Lower lobe of right lung (tissue), 2 donors: ENCODE data around the gene CHST8. TPM values are rescaled to one million over a fixed set of nuclear protein-coding genes. Genes with fewer than 3 reads are reported as not detected.

Source experiments
- ATAC-seq, 2 donors: fragments of 200-7000 bp; cut with Tn5 transposase; one replicate each; pipeline ENCODE4 v1.9.1; 2020 to 2022; ENCODE audit warnings: mild to moderate bottlenecking in 2 of 2, moderate library complexity in 2 of 2
- DNase-seq: peaks from one replicate; pipeline ENCODE4 v3.0.0-alpha.2; 2020
- H3K27ac ChIP-seq: fragments of 200-600 bp; one replicate; pipeline ENCODE4 v1.8.0; 2022
- H3K27me3 ChIP-seq: fragments of 200-600 bp; one replicate; pipeline ENCODE4 v1.8.0; 2022; ENCODE audit warnings: low read depth
- H3K36me3 ChIP-seq: fragments of 200-600 bp; one replicate; pipeline ENCODE4 v1.8.0; 2022; ENCODE audit warnings: mild to moderate bottlenecking
- H3K4me1 ChIP-seq: fragments of 200-600 bp; one replicate; pipeline ENCODE4 v1.8.0; 2022
- H3K4me3 ChIP-seq: fragments of 200-600 bp; one replicate; pipeline ENCODE4 v1.8.0; 2022; ENCODE audit warnings: mild to moderate bottlenecking
- H3K9me3 ChIP-seq: fragments of 200-600 bp; one replicate; pipeline ENCODE4 v1.8.0; 2022
- intact Hi-C: fragments of 100-400 bp; cut with DNase I; formaldehyde crosslinking; loops from one replicate; pipeline ENCODE4 v1.11.0; 2022
- total RNA-seq: library from RNA; stranded (reverse); fragmentation: NEBNext Ultra II Directional; extraction: Animal tissue kit (Norgen Biotek cat#: 25700); gene quantifications from one replicate; pipeline ENCODE4 v1.2.1, GENCODE V29; 2021
- TF ChIP-seq, protein P1 (sequence below): fragments of 200-600 bp; IDR thresholded peaks from one replicate; pipeline ENCODE4 v1.8.0; 2022; ENCODE audit warnings: antibody characterized with exemption, mild to moderate bottlenecking
- donor health status: DM: no; HTN: yes; CAD: no; lungs with severe emphysema.

The CHST8 gene
- total RNA-seq, 1 donor from 2014 or later, result not detected

DNA sequence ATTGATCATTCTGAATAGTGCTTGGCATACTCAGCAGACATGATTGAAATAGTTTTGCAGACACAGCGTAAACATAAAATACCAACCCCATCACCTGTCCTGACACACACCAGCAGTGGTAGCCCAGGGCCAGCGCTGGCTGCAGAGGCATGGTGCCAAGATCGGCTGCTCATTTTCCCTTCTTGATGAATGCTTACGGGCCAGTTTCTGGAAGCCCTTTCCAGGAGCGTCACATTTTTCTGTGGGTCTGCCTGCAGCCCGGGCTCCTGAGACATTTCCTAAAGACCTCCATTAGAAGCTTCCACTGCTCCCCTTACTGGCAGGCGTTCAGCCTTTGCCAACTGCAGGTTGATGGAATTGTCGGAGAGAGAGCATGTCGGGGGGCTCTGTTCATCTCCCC lies 48.6 kb downstream of the CHST8 start:
- Histone ChIP-seq H3K27ac (no peak overlapping the region), H3K9me3 (no peaks in the 10 kb centered on the region), H3K36me3 (no peaks in the 10 kb centered on the region), H3K27me3 (peaks cover 7% of the 10 kb centered on the region), H3K4me1 (no peaks in the 10 kb centered on the region), H3K4me3 (no peak overlapping the region)
- TF ChIP-seq, protein P1, sequence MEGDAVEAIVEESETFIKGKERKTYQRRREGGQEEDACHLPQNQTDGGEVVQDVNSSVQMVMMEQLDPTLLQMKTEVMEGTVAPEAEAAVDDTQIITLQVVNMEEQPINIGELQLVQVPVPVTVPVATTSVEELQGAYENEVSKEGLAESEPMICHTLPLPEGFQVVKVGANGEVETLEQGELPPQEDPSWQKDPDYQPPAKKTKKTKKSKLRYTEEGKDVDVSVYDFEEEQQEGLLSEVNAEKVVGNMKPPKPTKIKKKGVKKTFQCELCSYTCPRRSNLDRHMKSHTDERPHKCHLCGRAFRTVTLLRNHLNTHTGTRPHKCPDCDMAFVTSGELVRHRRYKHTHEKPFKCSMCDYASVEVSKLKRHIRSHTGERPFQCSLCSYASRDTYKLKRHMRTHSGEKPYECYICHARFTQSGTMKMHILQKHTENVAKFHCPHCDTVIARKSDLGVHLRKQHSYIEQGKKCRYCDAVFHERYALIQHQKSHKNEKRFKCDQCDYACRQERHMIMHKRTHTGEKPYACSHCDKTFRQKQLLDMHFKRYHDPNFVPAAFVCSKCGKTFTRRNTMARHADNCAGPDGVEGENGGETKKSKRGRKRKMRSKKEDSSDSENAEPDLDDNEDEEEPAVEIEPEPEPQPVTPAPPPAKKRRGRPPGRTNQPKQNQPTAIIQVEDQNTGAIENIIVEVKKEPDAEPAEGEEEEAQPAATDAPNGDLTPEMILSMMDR, result no peak
- DNase-seq, result no peak
- ATAC-seq, result no peak
- intact Hi-C loops, result no loop called here

DNA sequence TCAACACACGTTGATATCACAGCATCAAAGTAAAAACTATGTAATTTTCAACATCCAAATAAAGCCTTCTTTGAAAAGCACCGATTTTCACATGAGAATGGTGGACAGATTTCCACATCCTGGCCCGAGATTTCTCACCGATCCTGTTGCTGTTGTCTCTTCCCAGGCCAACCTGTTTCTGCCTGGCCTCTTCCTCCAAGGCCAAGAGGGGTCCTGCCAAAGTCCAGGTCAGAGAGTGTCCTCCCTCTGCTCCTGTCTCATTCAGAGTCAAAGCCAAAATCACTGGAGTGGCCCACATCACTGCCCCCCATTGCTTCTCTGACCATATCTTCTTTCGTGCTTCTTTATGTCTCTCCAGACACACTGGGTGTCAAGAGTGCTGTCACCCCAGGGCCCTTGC lies 49.5 kb downstream of the CHST8 start:
- Histone ChIP-seq H3K27ac (no peak overlapping the region), H3K27me3 (peaks cover 7% of the 10 kb centered on the region), H3K9me3 (no peaks in the 10 kb centered on the region), H3K36me3 (no peaks in the 10 kb centered on the region), H3K4me1 (no peaks in the 10 kb centered on the region), H3K4me3 (no peak overlapping the region)
- DNase-seq (no peak), ATAC-seq (no peak)
- TF ChIP-seq, protein P1, result no peak
- intact Hi-C loops, result no loop called here

DNA sequence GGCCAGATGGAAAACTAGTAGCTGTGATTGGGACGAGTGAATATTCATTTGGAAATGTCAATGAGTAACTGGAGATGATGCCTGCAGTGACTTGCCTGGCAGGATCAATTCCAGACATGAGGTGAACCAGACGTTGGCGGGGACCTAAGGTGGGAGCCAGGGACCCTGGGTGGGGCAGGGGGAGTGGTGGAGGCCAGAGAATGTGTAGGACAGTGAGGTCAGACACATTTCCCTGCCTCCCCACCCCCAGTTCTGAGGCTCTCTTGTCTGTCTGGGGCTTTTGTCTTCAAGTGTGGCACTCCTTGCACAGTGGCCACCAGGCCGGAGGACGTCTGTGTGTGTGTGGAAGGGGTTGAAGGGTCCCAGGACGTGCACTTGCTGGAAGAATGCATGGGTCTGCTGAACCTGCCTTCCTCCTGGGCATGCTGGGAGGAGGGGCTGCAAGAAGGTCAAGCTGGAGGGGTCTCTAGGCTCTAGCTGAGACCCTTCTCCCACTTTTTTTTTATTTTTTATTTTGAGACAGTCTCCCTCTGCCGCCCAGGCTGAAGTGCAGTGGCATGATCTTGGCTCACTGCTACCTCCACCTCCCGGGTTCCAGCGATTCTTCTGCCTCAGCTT lies 51.6 kb downstream of the CHST8 start:
- TF ChIP-seq, protein P1, result no peak
- no peaks in the 10 kb centered on the region for H3K9me3 ChIP-seq
- no peaks in the 10 kb centered on the region for H3K36me3 ChIP-seq
- H3K27ac ChIP-seq, result no peak overlapping the region
- peaks cover 7% of the 10 kb centered on the region for H3K27me3 ChIP-seq
- no peak for ATAC-seq
- H3K4me3 ChIP-seq, result no peak overlapping the region
- DNase-seq, result no peak
- no peaks in the 10 kb centered on the region for H3K4me1 ChIP-seq
- intact Hi-C loops, result no loop called here

DNA sequence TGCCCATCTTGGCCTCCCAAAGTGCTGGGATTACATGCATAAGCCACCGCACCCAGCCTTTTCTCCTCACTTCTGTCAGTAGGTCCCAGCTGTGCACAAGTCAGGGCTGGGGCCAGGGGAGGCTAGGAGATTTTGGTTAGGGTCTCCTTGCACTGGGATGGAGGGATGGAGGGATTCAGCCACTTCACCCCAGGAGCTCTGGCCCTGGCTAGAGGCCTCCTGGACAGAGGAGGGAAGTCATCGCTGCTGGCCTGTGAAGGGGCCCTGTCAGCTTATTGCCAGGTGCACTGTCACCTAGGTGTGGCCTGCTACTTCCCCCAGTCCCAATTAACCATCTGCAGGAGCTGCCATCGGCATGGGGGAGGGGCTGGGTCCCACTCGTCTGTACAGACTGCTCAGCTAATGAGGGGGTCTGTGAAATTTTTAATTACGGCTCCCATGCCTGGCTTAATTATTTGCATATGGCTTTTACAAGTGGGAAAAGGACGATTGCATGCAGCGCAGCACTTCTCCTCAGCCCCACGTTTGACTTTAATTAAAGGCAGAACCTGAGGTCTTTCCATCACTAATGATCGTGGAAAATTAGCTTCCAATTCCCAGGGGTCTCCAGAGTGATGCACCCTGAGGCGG lies 52.4 kb downstream of the CHST8 start:
- H3K27ac ChIP-seq, result no peak overlapping the region
- DNase-seq (no peak), ATAC-seq (no peak)
- no peak overlapping the region for H3K4me3 ChIP-seq
- TF ChIP-seq, protein P1, result no peak
- peaks cover 7% of the 10 kb centered on the region for H3K27me3 ChIP-seq
- no peaks in the 10 kb centered on the region for H3K36me3 ChIP-seq
- intact Hi-C loops, result no loop called here
- no peaks in the 10 kb centered on the region for H3K9me3 ChIP-seq
- no peaks in the 10 kb centered on the region for H3K4me1 ChIP-seq

DNA sequence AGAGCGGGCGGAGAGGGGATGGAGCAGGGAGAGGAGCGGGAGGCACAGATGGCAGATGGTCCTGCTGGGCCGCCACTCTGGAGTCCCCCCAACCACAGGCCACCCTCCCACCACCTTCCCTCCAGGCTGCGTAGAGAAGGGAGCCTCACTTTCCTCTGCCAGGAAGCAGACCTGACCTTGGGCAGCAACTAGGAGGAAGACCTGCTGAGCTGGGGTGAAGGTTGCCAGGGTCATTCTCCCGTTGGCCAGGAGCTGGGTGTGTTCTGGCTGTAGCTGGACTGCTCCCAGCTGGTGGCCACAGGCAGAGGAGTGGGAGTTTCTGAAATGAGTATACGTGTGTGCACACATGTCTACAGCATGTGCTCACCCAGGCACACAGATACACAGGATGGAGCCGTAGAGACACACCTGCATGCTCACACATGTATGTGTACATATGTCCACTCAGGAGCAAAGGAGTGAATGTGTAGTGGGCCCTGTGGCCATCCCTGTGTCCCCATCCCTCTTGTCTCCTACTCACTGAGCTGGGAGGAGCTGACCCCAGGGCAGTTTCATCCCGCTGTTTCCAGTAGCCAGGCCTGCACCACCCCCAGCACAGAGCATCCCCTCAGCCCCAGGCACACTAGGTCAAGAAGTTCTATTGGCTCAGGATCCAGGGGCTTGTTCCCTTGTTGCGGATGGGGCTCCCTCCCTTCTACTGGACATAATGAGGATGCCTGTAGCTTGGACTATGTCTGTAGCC lies 53.0 kb downstream of the CHST8 start:
- TF ChIP-seq, protein P1, result no peak
- no peaks in the 10 kb centered on the region for H3K4me1 ChIP-seq
- DNase-seq, result no peak
- H3K27ac ChIP-seq, result no peak overlapping the region
- H3K4me3 ChIP-seq, result no peak overlapping the region
- no peaks in the 10 kb centered on the region for H3K36me3 ChIP-seq
- intact Hi-C loops, result no loop called here
- no peak for ATAC-seq
- H3K27me3 ChIP-seq, result peaks cover 7% of the 10 kb centered on the region
- no peaks in the 10 kb centered on the region for H3K9me3 ChIP-seq
